Astrocyte of the cerebellum (primary cell): ENCODE data around the gene WDR62.

Experiments used
- DNase-seq: peaks from one replicate; pipeline ENCODE4 v3.0.0-alpha.2; 2011; ENCODE audit warnings: low read depth
- H3K4me3 ChIP-seq: 2 replicates; pipeline ENCODE4 v1.5.1; 2011; ENCODE audit warnings: mild to moderate bottlenecking, low read depth, low read length, moderate library complexity
- CTCF ChIP-seq: IDR thresholded peaks from 2 replicates; pipeline ENCODE4 v1.5.1; 2012; ENCODE audit warnings: low read length, low read depth, moderate library complexity, mild to moderate bottlenecking; ENCODE audit errors: missing control alignments
- in situ Hi-C: cut with HindIII; loops from 2 replicates; pipeline ENCODE4 v1.10.0; 2017; ENCODE audit warnings: low sequenced_read_pairs

WDR62 gene

GRCh38 chr19:36054733-36055686, at the start of gene WDR62:
Gene WDR62 (plus strand): TSS chr19:36054897. CDS start chr19:36054972, 75 bp downstream.
- DNase-seq = no peak
- H3K4me3 ChIP-seq = peak within 1 kb of the TSS; percentile 53
- in situ Hi-C loops = no loop called here
- no peak for TF ChIP-seq CTCF

GRCh38 chr19:36006955-36007354, 47.7 kb upstream of the WDR62 start:
- in situ Hi-C loops = loop anchor here (5.0 kb wide), 1 partner anchor 170 kb away; no protein-coding TSS in a partner anchor
- no peak overlapping the region for H3K4me3 ChIP-seq
- no peak for DNase-seq
- no peak for TF ChIP-seq CTCF

GRCh38 chr19:36008336-36008978, 46.2 kb upstream of the WDR62 start, which contains the start of gene SYNE4:
Gene SYNE4 (minus strand): TSS chr19:36008813. CDS start chr19:36008681, 132 bp downstream.
- H3K4me3 ChIP-seq = peak within 1 kb of the TSS; percentile 33
- in situ Hi-C loops = loop anchor here (5.0 kb wide), 1 partner anchor 171 kb away; no protein-coding TSS in a partner anchor
- no peak for DNase-seq
- no peak for TF ChIP-seq CTCF

GRCh38 chr19:36009220-36009619, 45.5 kb upstream of the WDR62 start:
- TF ChIP-seq CTCF = no peak
- in situ Hi-C loops = loop anchor here (5.0 kb wide), 1 partner anchor 172 kb away; no protein-coding TSS in a partner anchor
- DNase-seq = no peak
- peak overlapping the region; percentile 33 for H3K4me3 ChIP-seq

- TF ChIP-seq CTCF = no peak
- peak overlapping the region; percentile 33 for H3K4me3 ChIP-seq
- no peak for DNase-seq
- in situ Hi-C loops = loop anchor here (5.0 kb wide), 1 partner anchor 173 kb away; no protein-coding TSS in a partner anchor
Observed at GRCh38 chr19:36009633-36010379, 44.9 kb upstream of the WDR62 start.

GRCh38 chr19:36010402-36010801, 44.3 kb upstream of the WDR62 start:
- in situ Hi-C loops = no loop called here
- TF ChIP-seq CTCF = no peak
- no peak for DNase-seq
- no peak overlapping the region for H3K4me3 ChIP-seq
